NB4 (cell line): ENCODE results near the gene CMKLR1.

ENCODE experiments used
- DNase-seq: peaks from one replicate; pipeline ENCODE4 v3.0.0; 2010; ENCODE audit warnings: low read depth
- H3K4me3 ChIP-seq: one replicate; pipeline ENCODE4 v1.5.1; 2011; ENCODE audit warnings: mild to moderate bottlenecking, low read depth, low read length, moderate library complexity
- MYC ChIP-seq: IDR thresholded peaks from 2 replicates; pipeline ENCODE4 v1.6.1; 2011; ENCODE audit warnings: low read depth, low read length
- POLR2A ChIP-seq: IDR thresholded peaks from 2 replicates; pipeline ENCODE4 v1.6.1; 2011; ENCODE audit warnings: mild to moderate bottlenecking; ENCODE audit not compliant: insufficient read length; ENCODE audit errors: extremely low read depth
- TF ChIP-seq, protein P1 (sequence below): IDR thresholded peaks from 2 replicates; pipeline ENCODE4 v1.6.1; 2011; ENCODE audit warnings: low read depth, low read length
- TF ChIP-seq, protein P2 (sequence below): IDR thresholded peaks from one replicate; pipeline ENCODE4 v1.5.1; 2012; ENCODE audit warnings: low read depth, low read length

CMKLR1 gene

DNA sequence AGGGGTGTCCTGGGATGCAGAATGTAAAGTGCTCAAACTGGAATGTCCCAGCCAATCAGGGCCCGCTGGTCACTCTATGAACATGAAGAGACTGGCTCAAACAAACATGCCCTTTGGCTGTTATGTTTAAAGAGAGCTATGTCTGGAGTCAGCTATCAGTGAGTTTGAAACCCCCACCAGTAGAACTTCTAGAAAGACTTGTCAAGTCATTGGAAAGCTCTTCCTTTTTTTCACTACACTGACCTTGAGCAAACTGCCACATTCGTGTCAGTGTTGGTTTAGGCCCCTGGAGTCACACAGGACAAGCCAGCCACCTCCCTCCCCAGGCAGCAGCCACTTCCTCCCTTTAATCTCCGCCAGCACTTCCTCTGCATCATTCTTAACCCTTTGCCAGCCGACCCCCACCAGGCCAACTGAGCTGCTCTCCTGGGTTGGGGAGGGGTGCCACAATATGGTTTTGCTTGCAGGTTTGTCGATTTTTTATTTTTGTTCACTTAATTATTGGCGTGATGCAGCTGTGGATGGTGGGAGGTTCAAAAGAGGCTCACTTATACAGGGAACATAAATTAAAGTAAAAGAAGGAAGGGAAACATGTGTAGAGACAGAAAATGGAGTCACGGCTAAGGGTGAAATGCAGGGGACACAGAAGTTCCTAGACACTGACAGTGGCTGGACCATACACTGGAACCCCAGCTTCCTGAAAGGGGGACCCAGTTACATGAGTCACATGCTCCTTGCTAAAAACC lies 25.3 kb downstream of the CMKLR1 start:
- TF ChIP-seq, protein P1, sequence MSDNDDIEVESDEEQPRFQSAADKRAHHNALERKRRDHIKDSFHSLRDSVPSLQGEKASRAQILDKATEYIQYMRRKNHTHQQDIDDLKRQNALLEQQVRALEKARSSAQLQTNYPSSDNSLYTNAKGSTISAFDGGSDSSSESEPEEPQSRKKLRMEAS, result peak; percentile 64
- TF ChIP-seq MYC (peak; percentile 67), POLR2A (no peak)
- TF ChIP-seq, protein P2, sequence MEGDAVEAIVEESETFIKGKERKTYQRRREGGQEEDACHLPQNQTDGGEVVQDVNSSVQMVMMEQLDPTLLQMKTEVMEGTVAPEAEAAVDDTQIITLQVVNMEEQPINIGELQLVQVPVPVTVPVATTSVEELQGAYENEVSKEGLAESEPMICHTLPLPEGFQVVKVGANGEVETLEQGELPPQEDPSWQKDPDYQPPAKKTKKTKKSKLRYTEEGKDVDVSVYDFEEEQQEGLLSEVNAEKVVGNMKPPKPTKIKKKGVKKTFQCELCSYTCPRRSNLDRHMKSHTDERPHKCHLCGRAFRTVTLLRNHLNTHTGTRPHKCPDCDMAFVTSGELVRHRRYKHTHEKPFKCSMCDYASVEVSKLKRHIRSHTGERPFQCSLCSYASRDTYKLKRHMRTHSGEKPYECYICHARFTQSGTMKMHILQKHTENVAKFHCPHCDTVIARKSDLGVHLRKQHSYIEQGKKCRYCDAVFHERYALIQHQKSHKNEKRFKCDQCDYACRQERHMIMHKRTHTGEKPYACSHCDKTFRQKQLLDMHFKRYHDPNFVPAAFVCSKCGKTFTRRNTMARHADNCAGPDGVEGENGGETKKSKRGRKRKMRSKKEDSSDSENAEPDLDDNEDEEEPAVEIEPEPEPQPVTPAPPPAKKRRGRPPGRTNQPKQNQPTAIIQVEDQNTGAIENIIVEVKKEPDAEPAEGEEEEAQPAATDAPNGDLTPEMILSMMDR, result no peak
- DNase-seq, result peak; percentile 98
- H3K4me3 ChIP-seq, result peak overlapping the region; percentile 27

DNA sequence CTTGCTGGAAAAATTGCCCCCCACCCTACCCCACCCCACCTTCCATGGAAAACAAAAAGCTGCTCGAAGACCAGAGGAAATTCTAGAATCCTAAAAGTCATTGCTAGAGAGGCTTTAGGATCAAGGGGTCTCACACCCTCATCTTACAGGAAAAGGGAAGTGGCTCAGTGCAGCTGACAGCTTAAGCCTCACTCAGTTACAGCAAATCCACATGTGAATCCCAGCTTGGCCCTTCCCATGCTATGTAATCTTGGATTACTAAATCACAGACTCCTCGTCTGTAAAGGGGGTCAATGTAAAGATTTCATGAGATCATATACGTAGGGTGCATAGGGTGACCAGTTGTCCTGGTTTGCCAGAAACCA lies 25.9 kb downstream of the CMKLR1 start:
- peak; percentile 82 for DNase-seq
- H3K4me3 ChIP-seq, result no peak overlapping the region
- TF ChIP-seq POLR2A, result no peak
- TF ChIP-seq, protein P2, result no peak
- TF ChIP-seq, protein P1, result no peak
- no peak for TF ChIP-seq MYC

DNA sequence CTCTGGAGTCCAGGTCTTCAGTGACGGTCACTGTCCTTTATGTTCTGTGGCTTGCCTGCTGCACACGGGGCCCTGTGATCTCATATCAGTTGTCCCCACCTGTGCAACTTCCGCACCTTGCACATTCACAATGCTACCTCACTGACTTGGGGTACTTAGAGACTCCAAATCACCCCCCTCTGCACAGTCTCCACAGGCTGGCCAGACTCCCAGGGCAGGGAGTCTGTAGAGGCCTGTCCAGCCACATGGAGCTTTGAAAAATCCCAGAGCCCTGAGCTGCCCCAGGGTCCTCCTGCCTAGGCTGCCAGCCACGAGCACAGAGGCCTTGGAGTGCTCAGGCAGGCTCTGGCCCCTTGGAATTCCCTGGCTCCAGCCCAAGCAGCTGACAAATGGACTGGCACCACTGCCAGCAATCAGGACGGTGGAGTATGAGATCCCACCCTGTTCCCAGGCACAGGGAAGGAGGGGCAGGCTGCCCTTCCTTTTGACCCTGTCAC lies 26.4 kb downstream of the CMKLR1 start:
- TF ChIP-seq POLR2A (no peak), MYC (no peak)
- TF ChIP-seq, protein P1, result no peak
- TF ChIP-seq, protein P2, result no peak
- no peak for DNase-seq
- H3K4me3 ChIP-seq, result no peak overlapping the region

DNA sequence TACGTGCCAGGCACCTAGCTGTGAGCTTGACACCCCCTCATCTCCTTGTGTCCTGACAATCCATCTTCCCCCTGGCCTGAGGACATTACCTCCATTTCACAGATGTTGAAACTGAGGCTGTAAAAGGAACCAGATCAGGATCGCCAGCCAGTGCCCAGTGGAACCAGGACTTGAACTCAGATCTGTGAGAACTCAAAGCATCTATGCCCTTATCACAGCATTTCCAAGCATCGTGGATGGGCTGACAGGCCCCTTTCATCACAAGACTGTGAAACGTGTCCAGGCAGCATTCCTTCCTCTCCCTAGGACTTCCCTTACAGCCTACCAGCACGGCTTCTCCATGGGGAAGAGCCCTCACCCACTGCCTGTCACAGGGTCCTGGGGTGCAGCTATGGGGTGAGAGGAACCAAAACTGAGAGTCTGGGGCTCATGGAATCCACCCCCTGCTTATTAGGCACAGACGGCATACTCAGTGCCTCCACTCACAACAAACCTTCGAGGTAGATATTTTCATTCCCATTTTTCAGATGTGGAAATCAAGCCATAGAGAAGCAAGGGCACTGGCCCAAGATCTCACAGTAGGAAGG lies 26.9 kb downstream of the CMKLR1 start:
- no peak overlapping the region for H3K4me3 ChIP-seq
- TF ChIP-seq MYC, result no peak
- TF ChIP-seq POLR2A, result no peak
- TF ChIP-seq, protein P2, result no peak
- TF ChIP-seq, protein P1, result no peak

DNA sequence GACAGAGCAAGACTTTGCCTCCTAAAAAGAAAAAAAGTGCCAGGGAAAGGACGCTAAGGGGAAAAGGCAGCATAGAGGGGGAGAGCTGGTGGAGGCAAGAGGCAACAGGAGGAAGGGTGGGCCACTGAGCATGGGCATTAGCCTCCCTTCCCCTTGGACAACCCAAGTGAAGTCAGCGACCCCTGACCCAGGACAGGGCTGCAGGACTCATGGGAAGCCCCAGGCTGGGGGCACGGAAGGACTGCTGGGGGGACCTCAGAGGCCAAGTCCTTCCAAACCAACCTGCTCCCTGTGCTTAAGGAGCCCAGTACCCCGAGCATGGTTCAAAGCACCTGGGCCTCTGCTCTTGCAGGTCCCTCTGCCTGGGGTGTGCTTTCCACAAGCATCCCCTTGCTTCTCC lies 27.5 kb downstream of the CMKLR1 start:
- H3K4me3 ChIP-seq, result no peak overlapping the region
- DNase-seq, result no peak
- TF ChIP-seq MYC, result no peak
- TF ChIP-seq POLR2A, result no peak
- TF ChIP-seq, protein P1, result no peak
- TF ChIP-seq, protein P2, result no peak

More for the DNA sequence above, 26.9 kb downstream of the CMKLR1 start:
- no peak for DNase-seq

DNA sequence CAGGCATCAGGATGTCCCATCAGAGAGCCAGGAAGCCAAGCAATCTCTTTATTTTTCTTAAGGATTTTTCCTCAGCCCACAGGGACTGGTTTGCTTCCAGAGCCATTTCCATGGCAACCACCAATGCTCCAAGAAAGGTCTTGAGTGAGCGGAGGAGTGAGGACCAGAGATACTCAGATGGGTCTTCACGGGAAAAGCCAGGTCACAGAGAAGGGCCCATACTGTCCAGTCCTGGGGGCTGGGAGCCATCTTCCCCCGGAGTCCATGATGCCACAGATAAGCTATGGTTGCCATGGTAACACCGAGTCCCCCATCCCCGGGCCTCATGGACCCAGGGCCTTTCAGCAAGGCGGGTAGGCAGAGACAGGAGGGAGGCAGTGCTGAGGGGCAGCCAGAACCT lies 28.6 kb downstream of the CMKLR1 start:
- TF ChIP-seq MYC, result no peak
- TF ChIP-seq, protein P1, result no peak
- TF ChIP-seq, protein P2, result no peak
- no peak for TF ChIP-seq POLR2A
- H3K4me3 ChIP-seq, result no peak overlapping the region
- DNase-seq, result no peak
